Uterus (tissue), 4 donors: ENCODE results near the gene ATXN7L1. TPM values are rescaled to one million over a fixed set of nuclear protein-coding genes. Genes with fewer than 3 reads are reported as not detected.

Source experiments
- DNase-seq, 2 donors: peaks; one replicate each; pipeline ENCODE4 v3.0.0-alpha.2; 2019 to 2020
- H3K27ac ChIP-seq, 2 donors: fragments of 200-600 bp; sonication (generic); 1 replicate in 1 of 2; 2 replicates in 1 of 2; pipeline ENCODE4 v1.5.1; 2016 to 2018
- H3K27me3 ChIP-seq, 2 donors: fragments of 200-600 bp; sonication (generic); one replicate each; pipeline ENCODE4 v1.5.1; 2018 to 2019; ENCODE audit warnings: control low read depth in 1 of 2
- H3K36me3 ChIP-seq, 2 donors: fragments of 200-600 bp; sonication (generic); one replicate each; pipeline ENCODE4 v1.5.1; 2019; ENCODE audit warnings: control low read depth in 1 of 2
- H3K4me1 ChIP-seq, 2 donors: fragments of 200-600 bp; sonication (generic); one replicate each; pipeline ENCODE4 v1.5.1; 2018 to 2019; ENCODE audit warnings: control low read depth in 1 of 2
- H3K4me3 ChIP-seq, 2 donors: fragments of 200-600 bp; sonication (generic); 1 replicate in 1 of 2; 2 replicates in 1 of 2; pipeline ENCODE4 v1.5.1; 2018 to 2019; ENCODE audit warnings: mild to moderate bottlenecking in 1 of 2
- H3K9me3 ChIP-seq, 2 donors: fragments of 200-600 bp; sonication (generic); one replicate each; pipeline ENCODE4 v1.5.1; 2019; ENCODE audit warnings: control low read depth in 1 of 2
- POLR2A ChIP-seq, 2 donors: fragments of 450-650 bp; IDR thresholded peaks; one replicate each; pipeline ENCODE4 v1.6.1; 2016; ENCODE audit warnings: antibody characterized with exemption in 2 of 2, mild to moderate bottlenecking in 1 of 2, moderate library complexity in 1 of 2
- intact Hi-C: fragments of 100-400 bp; cut with DNase I; formaldehyde crosslinking; loops from one replicate; pipeline ENCODE4 v1.15.1; 2023; ENCODE audit warnings: low total_unique reads
- total RNA-seq, 4 donors: library from RNA; depleted of rRNA in 3 of 4; stranded (reverse); fragments of >200 nt in 3 of 4; gene quantifications; one replicate each; pipeline versions ENCODE4 v1.1.0 to v1.2.4, GENCODE V29; 2014 to 2023
- TF ChIP-seq, protein P1 (sequence below), 4 experiments: fragments of 200-600 bp in 2 of 4; fragments of 450-650 bp in 2 of 4; sonication (generic) in 2 of 4; IDR thresholded peaks; one replicate each; pipeline ENCODE4 v1.5.1; 2016 to 2019; ENCODE audit warnings: antibody characterized with exemption in 4 of 4, mild to moderate bottlenecking in 2 of 4, moderate library complexity in 1 of 4
- donor health status: DM: yes; HTN: yes; CAD: no.

ATXN7L1 gene
- total RNA-seq, 4 donors from 2014 or later, result 4.4 to 22.4 (median 11.0) TPM

DNA sequence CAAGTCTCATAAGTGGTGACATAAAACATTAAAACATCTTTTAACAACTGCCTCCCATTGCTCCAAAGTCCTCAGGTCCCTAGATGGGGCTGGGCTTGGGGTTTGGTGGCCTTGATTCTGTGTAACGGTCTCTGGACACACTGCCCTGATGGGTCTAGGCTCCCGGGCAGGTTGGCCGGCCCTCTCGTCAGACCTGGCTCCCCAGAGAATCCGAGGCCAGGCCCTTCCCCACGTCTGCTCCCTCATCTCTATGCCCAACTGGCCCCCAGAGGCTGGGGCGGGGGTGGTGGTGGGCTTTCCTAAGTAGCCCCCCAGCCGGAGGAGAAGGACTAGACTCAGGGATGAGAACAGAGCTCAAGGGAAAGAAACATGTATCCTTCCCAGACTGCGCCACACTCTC is 263.6 kb downstream of the ATXN7L1 start:
- H3K36me3 ChIP-seq, result no peaks in the 10 kb centered on the region
- H3K27me3 ChIP-seq, result no peaks in the 10 kb centered on the region
- no peak for DNase-seq
- no peaks in the 10 kb centered on the region for H3K4me1 ChIP-seq
- intact Hi-C loops, result no loop called here
- no peak overlapping the region for H3K4me3 ChIP-seq
- TF ChIP-seq POLR2A (IDR thresholded peaks at IDR 0.05), result no peak
- TF ChIP-seq, protein P1, sequence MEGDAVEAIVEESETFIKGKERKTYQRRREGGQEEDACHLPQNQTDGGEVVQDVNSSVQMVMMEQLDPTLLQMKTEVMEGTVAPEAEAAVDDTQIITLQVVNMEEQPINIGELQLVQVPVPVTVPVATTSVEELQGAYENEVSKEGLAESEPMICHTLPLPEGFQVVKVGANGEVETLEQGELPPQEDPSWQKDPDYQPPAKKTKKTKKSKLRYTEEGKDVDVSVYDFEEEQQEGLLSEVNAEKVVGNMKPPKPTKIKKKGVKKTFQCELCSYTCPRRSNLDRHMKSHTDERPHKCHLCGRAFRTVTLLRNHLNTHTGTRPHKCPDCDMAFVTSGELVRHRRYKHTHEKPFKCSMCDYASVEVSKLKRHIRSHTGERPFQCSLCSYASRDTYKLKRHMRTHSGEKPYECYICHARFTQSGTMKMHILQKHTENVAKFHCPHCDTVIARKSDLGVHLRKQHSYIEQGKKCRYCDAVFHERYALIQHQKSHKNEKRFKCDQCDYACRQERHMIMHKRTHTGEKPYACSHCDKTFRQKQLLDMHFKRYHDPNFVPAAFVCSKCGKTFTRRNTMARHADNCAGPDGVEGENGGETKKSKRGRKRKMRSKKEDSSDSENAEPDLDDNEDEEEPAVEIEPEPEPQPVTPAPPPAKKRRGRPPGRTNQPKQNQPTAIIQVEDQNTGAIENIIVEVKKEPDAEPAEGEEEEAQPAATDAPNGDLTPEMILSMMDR (IDR thresholded peaks at IDR 0.05), result no peak
- H3K9me3 ChIP-seq, result no peaks in the 10 kb centered on the region
- H3K27ac ChIP-seq, result no peak overlapping the region

DNA sequence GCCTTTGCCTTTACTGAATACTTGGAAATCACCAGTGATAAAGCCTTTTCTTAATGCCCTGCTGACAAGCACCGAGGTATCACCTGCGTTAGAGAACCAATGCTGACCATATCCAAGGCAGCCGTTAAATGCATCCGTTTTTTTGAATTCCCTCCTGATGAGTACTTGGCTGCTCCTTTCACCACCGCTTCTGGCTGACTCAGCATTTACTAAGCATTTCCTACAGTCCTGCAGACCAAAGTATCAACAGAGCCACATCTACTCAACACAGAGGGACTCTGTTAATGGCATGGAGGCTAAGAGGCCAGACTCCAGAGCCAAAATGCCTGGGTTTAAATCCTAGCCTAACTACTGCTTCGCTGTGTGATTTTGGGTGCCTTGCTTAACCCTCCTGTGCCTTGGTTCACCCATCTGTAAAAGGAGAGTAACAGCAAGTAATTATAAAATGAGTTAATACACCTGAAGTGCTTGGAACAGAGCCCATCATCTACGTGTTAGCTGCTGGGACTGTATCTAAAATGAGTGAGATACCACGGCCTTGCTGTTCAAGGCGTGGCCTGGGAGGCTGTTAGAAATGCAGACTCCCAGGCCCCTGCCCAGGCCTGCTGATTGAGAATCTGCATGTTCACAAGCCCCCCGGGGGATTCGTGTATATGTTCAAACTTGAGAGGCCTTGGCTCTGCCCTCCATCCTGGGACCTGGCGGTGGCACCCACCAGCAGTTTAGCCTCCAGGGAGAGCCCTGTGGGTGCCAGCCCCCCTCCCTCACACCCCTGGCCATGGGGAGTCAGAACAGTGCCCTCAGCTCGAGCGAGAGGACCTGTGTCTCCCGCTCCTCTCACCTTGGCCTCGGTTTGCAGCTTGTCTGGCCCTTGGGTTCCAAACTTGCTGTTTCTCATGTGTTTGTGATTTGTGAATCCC is 264.3 kb downstream of the ATXN7L1 start:
- TF ChIP-seq POLR2A (IDR thresholded peaks at IDR 0.05), result no peak
- H3K4me3 ChIP-seq, result no peak overlapping the region
- no peaks in the 10 kb centered on the region for H3K27me3 ChIP-seq
- no peaks in the 10 kb centered on the region for H3K4me1 ChIP-seq
- intact Hi-C loops, result no loop called here
- DNase-seq, result no peak
- no peak overlapping the region for H3K27ac ChIP-seq
- no peaks in the 10 kb centered on the region for H3K9me3 ChIP-seq
- H3K36me3 ChIP-seq, result no peaks in the 10 kb centered on the region

DNA sequence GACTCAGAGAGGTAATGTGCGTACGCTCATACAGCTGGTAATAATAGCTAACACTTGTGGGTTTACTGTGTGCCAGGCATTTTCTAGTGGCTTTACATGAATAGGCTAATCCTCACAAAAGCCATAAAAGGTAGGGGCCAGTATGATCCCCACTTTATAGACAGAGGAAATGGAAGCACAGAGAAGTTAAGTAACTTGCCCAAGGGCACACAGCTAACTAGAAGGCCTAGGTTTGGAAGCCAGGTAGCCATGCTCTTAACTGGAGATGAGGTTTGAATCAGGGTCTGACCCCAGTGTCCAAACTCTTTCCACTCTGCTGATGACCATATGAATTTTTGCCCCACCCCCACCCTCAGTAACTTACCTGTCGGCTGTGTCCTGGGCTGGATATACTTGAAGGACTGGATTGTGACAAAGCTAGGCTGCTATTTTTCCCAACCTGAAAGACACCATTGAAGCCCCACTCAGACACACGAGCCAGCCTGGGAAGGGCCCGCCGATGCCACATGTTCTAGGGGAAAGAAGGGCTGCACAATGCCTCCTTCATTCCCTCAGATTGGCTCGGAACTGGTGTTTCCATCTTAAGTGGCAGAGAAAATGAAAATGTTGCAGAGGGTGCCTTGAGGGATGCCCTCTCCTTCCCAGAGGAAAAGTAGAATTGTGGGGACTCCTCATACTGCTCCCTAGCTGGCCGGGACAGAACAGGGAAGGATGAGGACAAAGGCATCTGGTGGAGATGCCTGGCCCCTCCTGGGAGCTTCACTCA is 266.1 kb downstream of the ATXN7L1 start:
- Histone ChIP-seq H3K9me3 (no peaks in the 10 kb centered on the region), H3K4me1 (no peaks in the 10 kb centered on the region), H3K4me3 (no peak overlapping the region), H3K27ac (no peak overlapping the region), H3K36me3 (no peaks in the 10 kb centered on the region), H3K27me3 (no peaks in the 10 kb centered on the region)
- no peak for DNase-seq
- intact Hi-C loops, result no loop called here
- TF ChIP-seq, protein P1 (IDR thresholded peaks at IDR 0.05), result no peak
- no peak for TF ChIP-seq POLR2A (IDR thresholded peaks at IDR 0.05)

DNA sequence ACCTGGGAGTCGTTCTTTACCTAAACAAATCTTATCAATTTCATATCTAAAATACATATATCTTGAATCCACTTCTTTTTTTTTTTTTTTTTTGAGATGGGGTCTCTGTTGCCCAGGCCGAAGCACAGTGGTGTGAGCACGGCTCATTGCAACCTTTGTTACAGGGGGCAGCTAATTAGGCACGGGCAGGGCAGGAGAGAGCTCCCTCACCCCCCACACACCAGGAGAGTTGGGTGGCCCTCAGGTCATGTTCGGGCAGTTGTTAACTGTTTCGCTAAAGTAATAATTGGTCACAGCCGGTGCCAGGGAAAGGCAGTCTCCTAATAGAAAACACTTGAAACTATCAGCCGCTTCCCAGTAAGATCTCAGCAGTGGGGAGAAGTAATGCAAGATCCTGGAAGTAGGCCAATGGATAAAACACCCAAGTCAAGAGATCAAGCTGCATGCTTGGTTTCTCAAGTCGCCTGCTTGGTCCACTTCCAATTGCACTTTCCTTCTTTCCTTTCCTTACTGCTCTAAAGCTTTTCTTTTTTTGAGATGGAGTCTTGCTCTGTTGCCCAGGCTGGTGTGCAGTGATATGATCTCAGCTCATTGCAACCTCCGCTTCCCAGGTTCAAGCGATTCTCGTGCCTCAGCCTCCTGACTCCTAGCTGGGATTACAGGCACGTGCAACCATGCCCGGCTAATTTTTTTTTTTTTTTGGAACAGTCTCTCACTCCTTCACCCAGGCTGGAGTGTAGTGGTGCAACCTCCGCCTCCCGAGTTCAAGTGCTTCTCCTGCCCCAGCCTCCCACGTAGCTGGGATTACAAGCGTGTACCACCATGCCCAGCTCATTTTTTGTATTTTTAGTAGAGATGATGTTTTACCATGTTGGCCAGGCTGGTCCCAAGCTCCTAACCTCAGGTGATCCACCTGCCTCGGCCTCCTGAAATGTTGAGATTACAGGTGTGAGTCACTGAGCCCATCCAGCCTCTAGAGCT is 273.8 kb downstream of the ATXN7L1 start:
- H3K36me3 ChIP-seq, result no peaks in the 10 kb centered on the region
- no peaks in the 10 kb centered on the region for H3K4me1 ChIP-seq
- H3K27ac ChIP-seq, result no peak overlapping the region
- no peaks in the 10 kb centered on the region for H3K27me3 ChIP-seq
- TF ChIP-seq, protein P1 (IDR thresholded peaks at IDR 0.05), result no peak
- no peak for TF ChIP-seq POLR2A (IDR thresholded peaks at IDR 0.05)
- DNase-seq, result no peak
- H3K4me3 ChIP-seq, result no peak overlapping the region
- intact Hi-C loops, result no loop called here
- H3K9me3 ChIP-seq, result no peaks in the 10 kb centered on the region
